ENCODE measurements around the gene CDC25C.

GRCh38 chr5:138280915-138281314 lies 50.7 kb downstream of the CDC25C start:
- TF ChIP-seq POLR2AphosphoS5 (IDR thresholded peaks at IDR 0.05) (no peak), CTCF (IDR thresholded peaks at IDR 0.05) (no peak)
